Measurements from ENCODE around the gene ZNF326. TPM values are rescaled to one million over a fixed set of nuclear protein-coding genes. Genes with fewer than 3 reads are reported as not detected.

Gene ZNF326
- total RNA-seq, 1 experiment from 2014 or later: 19.3 TPM

DNA sequence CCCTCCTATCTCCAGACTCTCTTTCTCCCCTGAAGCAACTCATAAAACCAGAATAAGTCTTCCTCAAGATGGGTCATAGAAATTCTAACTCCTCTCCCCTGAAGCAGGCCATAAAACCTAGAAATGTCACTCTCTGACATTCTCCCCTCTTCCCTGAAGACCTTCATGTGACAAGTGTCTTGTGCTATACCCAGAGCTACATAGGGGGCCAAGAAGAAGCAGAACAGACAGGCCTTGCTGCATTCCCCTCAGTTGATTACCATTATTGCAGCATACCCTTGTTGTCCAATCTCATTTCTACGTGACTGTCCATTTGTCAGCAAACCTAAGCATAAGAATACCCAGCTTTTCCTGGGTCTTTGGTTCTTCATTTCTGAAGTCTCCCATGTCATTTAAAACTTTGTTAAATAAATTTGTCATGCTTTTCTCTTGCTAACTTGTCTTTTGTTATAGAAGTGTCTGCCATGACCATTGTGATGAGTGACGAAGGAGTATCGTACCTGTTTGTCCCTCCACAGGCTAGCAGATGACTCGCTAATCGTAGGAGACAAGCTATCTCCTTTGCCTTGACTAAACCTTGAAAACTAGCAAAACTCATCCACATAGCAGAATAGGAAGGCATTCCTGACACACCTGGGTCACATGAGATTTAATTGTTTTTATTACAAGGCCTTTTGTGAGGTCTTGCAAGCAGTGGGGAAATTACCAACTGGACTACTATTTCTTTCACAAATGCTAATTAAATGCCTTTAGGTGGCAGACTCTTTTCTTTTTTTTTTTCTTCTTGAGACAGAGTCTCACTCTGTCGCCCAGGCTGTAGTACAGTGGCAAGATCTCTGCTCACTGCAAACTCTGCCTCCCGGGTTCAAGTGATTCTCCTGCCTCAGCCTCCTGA is 39.4 kb upstream of the ZNF326 start:
- ChIA-PET RAD21 (ENCODE audit: low non-redundant PET in 1 of 2, low total read pairs in 2 of 2, uncharacterized antibody in 2 of 2, unreplicated experiment in 2 of 2) (no interaction called here), POLR2A (no interaction called here), CTCF (no interaction called here)
- H3K4me3 ChIP-seq (replicated peaks in 1 of 2; ENCODE audit: low read depth in 1 of 2, low read length in 2 of 2): no peak overlapping the region
- H3K4me1 ChIP-seq (ENCODE audit: control insufficient read depth in 1 of 2, insufficient read depth in 2 of 2, low read length in 2 of 2): peaks cover 7 to 25% of the 10 kb centered on the region in 2 experiments
- no TSS peak for BruUV-seq (replicated peaks)
- H3K4me2 ChIP-seq (ENCODE audit: low read length): no peak overlapping the region
- H3K27ac ChIP-seq (ENCODE audit: low read depth, low read length): no peak overlapping the region
- no peaks in the 10 kb centered on the region for H3K27me3 ChIP-seq (ENCODE audit: insufficient read depth, low read length)
- no peaks in the 10 kb centered on the region for H4K20me1 ChIP-seq (ENCODE audit: insufficient read depth)
- H2AFZ ChIP-seq (ENCODE audit: low read depth, low read length, poor library complexity, severe bottlenecking): no peak overlapping the region
- no peaks in the 10 kb centered on the region for H3K36me3 ChIP-seq (ENCODE audit: control insufficient read depth in 1 of 2, insufficient read depth in 2 of 2, low read length in 2 of 2)
- ATAC-seq: no peak
- intact Hi-C loops (cut with micrococcal nuclease): no loop called here
- H3K9me2 ChIP-seq (ENCODE audit: insufficient read depth): no peaks in the 10 kb centered on the region
- no peaks in the 10 kb centered on the region for H3K79me2 ChIP-seq (ENCODE audit: insufficient read depth, low read length)
- 0 out of 4 replicates have a peak, but pooled peaks cover 0 to 2% of the 10 kb centered on the region in 2 experiments for H3K9me3 ChIP-seq (ENCODE audit: control insufficient read depth in 1 of 2, insufficient read depth in 1 of 2, low read depth in 1 of 2, low read length in 2 of 2)
- H3K9ac ChIP-seq (ENCODE audit: low read length): no peak overlapping the region
- no peak for DNase-seq (ENCODE audit: low read depth, low spot score)
- TF ChIP-seq JUND (IDR thresholded peaks at IDR 0.05) (no peak), SRF (IDR thresholded peaks at IDR 0.05; ENCODE audit: low read depth) (no peak), EZH2phosphoT487 (IDR thresholded peaks at IDR 0.05; ENCODE audit: borderline replicate concordance) (no peak), ZNF274 (IDR thresholded peaks at IDR 0.05; ENCODE audit: low read depth, low read length) (no peak), YY1 (IDR thresholded peaks at IDR 0.05; ENCODE audit: extremely low read depth, insufficient replicate concordance, low read depth, low read length) (no peak)

DNA sequence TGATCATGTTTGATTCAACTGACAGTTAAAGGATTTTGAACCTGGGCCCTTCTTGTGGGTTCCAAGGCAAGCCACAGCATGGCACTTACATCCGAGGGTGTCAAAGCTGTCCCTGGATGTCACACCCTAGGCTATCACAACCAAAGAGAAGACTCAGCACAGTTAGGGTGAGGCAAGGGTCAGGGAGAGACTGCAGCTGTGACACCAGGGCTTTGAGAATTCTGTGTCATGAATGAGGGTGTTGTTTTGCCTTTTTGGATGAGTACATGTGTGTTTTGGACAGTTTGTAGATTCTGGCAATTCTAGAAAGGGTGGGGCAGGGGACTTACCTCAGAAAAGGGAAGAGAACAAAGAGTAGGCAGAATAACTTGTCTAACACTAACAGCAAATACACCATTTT is 37.8 kb upstream of the ZNF326 start:
- H3K4me3 ChIP-seq (replicated peaks in 1 of 2; ENCODE audit: low read depth in 1 of 2, low read length in 2 of 2): no peak overlapping the region
- no TSS peak for BruUV-seq (replicated peaks)
- H4K20me1 ChIP-seq (ENCODE audit: insufficient read depth): no peaks in the 10 kb centered on the region
- DNase-seq (ENCODE audit: low read depth, low spot score): no peak
- intact Hi-C loops (cut with micrococcal nuclease): no loop called here
- H2AFZ ChIP-seq (ENCODE audit: low read depth, low read length, poor library complexity, severe bottlenecking): no peak overlapping the region
- no peaks in the 10 kb centered on the region for H3K27me3 ChIP-seq (ENCODE audit: insufficient read depth, low read length)
- no peaks in the 10 kb centered on the region for H3K9me2 ChIP-seq (ENCODE audit: insufficient read depth)
- no peaks in the 10 kb centered on the region for H3K79me2 ChIP-seq (ENCODE audit: insufficient read depth, low read length)
- H3K9me3 ChIP-seq (ENCODE audit: control insufficient read depth in 1 of 2, insufficient read depth in 1 of 2, low read depth in 1 of 2, low read length in 2 of 2): 0 out of 4 replicates have a peak, but pooled peaks cover 0 to 2% of the 10 kb centered on the region in 2 experiments
- no peak overlapping the region for H3K9ac ChIP-seq (ENCODE audit: low read length)
- H3K4me1 ChIP-seq (ENCODE audit: control insufficient read depth in 1 of 2, insufficient read depth in 2 of 2, low read length in 2 of 2): peaks cover 7 to 21% of the 10 kb centered on the region in 2 experiments
- H3K27ac ChIP-seq (ENCODE audit: low read depth, low read length): no peak overlapping the region
- POLR2A ChIA-PET: no interaction called here
- ATAC-seq: no peak
- CTCF ChIA-PET: no interaction called here
- no peaks in the 10 kb centered on the region for H3K36me3 ChIP-seq (ENCODE audit: control insufficient read depth in 1 of 2, insufficient read depth in 2 of 2, low read length in 2 of 2)
- no peak overlapping the region for H3K4me2 ChIP-seq (ENCODE audit: low read length)
- RAD21 ChIA-PET (ENCODE audit: low non-redundant PET in 1 of 2, low total read pairs in 2 of 2, uncharacterized antibody in 2 of 2, unreplicated experiment in 2 of 2): no interaction called here
- TF ChIP-seq EZH2 (IDR thresholded peaks at IDR 0.05): no peak
- no peak for TF ChIP-seq FOSL1 (IDR thresholded peaks at IDR 0.05; ENCODE audit: low read depth)
- TF ChIP-seq ZFX (IDR thresholded peaks at IDR 0.05): no peak
- no peak for TF ChIP-seq POLR2AphosphoS5 (IDR thresholded peaks at IDR 0.05; ENCODE audit: low read depth, low read length)
- TF ChIP-seq RAD21 (IDR thresholded peaks at IDR 0.05; ENCODE audit: low read depth): no peak
- TF ChIP-seq, protein P1, sequence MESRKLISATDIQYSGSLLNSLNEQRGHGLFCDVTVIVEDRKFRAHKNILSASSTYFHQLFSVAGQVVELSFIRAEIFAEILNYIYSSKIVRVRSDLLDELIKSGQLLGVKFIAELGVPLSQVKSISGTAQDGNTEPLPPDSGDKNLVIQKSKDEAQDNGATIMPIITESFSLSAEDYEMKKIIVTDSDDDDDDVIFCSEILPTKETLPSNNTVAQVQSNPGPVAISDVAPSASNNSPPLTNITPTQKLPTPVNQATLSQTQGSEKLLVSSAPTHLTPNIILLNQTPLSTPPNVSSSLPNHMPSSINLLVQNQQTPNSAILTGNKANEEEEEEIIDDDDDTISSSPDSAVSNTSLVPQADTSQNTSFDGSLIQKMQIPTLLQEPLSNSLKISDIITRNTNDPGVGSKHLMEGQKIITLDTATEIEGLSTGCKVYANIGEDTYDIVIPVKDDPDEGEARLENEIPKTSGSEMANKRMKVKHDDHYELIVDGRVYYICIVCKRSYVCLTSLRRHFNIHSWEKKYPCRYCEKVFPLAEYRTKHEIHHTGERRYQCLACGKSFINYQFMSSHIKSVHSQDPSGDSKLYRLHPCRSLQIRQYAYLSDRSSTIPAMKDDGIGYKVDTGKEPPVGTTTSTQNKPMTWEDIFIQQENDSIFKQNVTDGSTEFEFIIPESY (IDR thresholded peaks at IDR 0.05; ENCODE audit: extremely low read depth, insufficient replicate concordance, low read length): no peak
- no peak for TF ChIP-seq POLR2A (IDR thresholded peaks at IDR 0.05; ENCODE audit: borderline replicate concordance, extremely low read depth, insufficient read depth, insufficient read length)
- TF ChIP-seq, protein P2, sequence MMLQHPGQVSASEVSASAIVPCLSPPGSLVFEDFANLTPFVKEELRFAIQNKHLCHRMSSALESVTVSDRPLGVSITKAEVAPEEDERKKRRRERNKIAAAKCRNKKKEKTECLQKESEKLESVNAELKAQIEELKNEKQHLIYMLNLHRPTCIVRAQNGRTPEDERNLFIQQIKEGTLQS (IDR thresholded peaks at IDR 0.05): no peak
- no peak for TF ChIP-seq TCF7L2 (IDR thresholded peaks at IDR 0.05; ENCODE audit: borderline replicate concordance, extremely low read depth, insufficient read depth, insufficient read length)
- TF ChIP-seq ELF1 (IDR thresholded peaks at IDR 0.05; ENCODE audit: borderline replicate concordance, low read depth): no peak
- no peak for TF ChIP-seq CBX3 (IDR thresholded peaks at IDR 0.05; ENCODE audit: low read depth)
- no peak for TF ChIP-seq SRF (IDR thresholded peaks at IDR 0.05; ENCODE audit: low read depth)
- no peak for TF ChIP-seq ZNF274 (IDR thresholded peaks at IDR 0.05; ENCODE audit: low read depth, low read length)

Measured in HCT116 (cell line).